Measurements from ENCODE around the gene ASGR1.

GRCh38 chr17:7175330-7175733 is 3.8 kb downstream of the ASGR1 start:
- TF ChIP-seq CTCF (IDR thresholded peaks at IDR 0.05): no peak
- no peak for TF ChIP-seq POLR2A (IDR thresholded peaks at IDR 0.05)
